ENCODE measurements around the gene LRP1B.

LRP1B gene

DNA sequence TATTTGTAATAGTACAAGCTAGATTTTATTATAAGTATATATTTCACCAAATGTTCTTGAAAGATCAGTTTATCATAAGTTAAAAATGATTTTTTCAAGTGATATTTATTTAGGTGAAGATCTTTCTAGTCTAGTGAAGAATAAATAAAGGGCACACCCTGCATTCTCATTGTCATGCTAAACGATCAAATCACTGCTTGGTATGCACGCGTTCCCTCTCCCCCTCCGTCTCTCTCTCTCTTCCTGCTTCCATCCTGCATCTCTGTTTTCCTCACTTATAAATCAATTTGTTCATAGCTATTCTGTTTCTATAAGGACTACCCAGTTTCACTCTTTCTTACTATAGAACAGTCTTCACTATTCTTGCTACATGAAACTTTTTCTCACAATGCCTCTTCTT lies 1067.4 kb downstream of the LRP1B start:
- no peak for DNase-seq

DNA sequence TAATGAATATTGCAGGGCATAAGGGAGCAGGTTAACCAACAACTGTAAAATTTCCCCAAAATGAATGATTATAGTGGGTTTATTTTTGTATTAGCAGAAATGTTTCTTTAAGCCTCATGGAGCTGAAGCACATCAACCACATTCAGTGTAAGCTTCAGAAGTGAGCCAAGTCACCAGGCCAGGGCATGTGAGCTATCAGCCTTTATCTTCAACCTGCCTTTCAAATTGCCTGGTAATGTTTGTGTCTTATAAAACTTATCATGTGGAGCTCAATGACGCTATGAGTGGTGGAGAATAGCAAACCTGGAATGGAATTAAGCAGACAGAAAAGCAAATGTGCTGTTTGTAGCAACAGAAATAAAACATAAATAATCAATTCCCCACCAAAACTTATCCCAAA lies 1068.4 kb downstream of the LRP1B start:
- no peak for DNase-seq

GRCh38 chr2:141062031-141062430 lies 1068.8 kb downstream of the LRP1B start:
- no peak for DNase-seq

GRCh38 chr2:141058556-141058955 lies 1072.3 kb downstream of the LRP1B start:
- DNase-seq = no peak

- no peak for DNase-seq
Measured at GRCh38 chr2:141055531-141055930, 1075.3 kb downstream of the LRP1B start.

GRCh38 chr2:141048951-141049350 lies 1081.9 kb downstream of the LRP1B start:
- DNase-seq = no peak

GRCh38 chr2:141041281-141041680 lies 1089.5 kb downstream of the LRP1B start:
- DNase-seq = no peak

DNA sequence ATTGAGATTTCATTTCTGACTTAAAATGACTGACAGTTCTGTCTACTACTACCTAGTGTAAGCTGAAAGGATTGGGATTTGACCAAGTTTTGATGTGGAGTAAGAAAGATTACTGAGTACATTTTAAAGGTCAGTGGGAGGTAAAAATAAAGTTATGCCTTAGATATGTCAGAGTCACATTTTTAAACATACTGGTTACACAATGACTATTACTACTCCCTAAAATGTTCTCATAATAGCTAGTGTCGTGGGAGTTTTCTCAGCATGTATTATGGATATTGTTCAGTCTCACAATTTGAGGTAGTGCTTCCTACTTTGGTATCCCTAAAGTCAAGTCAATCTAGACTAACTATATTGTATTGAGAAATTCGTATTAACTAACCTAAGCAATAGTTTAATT lies 1092.5 kb downstream of the LRP1B start:
- DNase-seq = no peak

DNA sequence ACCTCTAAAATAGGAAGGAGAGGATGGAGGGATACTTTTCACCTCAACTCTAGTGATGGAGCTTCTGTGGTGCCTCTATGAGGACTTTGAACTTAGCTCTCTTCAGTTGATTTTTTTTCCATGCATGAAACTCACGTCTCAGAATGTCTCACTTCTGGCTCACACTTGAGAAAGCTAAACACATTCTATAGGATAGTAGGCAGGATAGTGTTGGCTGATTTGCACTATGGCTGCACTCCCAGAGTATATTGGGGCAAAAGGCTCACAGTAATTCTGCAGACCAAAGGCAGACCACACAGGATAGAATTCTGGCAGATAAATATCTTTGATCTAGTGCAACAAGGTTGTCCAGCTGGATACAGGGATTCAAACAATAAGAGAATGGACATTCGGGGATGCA lies 1093.5 kb downstream of the LRP1B start:
- DNase-seq = no peak

DNA sequence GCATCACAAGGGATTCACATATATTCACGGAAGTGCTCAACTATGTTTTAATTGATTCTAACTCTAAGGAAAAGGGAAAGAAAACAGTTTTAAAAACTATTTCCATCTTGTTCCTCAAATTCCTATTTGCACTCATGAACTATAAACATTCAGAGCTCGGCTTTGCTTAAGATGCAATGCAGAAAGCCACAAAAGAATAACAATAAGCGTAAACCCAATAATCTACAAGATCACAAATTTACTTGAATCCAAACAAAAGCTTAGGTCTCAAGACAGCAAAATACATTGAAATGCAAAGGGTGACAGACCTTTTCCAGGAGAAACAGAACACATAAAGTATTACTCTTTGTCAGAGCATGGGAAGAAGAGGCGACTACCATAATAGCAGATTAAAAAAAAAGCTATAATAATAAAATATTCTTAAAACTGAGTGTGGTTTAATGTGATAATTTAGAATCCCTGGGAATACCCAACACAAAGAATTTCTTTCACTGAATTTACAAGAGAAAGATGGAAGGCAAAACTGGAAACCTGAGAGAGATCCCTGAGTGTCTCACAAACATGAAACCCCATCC lies 1094.9 kb downstream of the LRP1B start:
- no peak for DNase-seq

DNA sequence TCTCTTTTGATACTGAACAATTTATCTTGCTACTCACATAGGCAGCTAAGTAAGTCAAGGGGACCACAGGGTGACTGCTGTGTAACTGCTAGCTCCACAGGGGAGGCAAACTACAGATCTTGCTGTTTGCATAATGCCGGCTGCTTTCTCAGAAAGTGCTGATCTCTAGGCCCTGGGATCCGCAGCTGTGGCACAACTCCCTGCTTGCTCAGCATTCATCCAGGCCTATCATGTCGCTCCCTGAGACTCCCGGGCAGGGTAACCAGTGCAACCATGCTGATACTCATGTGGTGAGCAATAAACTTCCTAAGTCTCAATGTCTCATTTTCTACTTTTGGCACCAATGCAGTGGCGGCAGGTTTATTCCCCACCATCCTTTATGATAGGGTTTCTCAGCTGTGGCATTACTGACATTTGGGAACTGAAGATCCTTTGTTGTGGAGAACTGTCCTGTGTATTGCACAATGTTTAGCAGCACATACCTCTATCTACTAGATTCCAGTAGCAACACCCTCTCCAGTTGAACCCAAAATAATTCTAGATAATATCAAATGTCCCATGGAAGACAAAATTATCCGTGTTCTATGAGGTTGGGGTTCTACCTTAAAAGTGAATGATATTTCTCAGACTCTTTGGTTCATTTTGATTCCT lies 1101.3 kb downstream of the LRP1B start:
- no peak for DNase-seq

- DNase-seq = no peak
Measured at GRCh38 chr2:141027221-141027620, 1103.6 kb downstream of the LRP1B start.

- DNase-seq = no peak
Measured at GRCh38 chr2:141021611-141022010, 1109.2 kb downstream of the LRP1B start.

DNA sequence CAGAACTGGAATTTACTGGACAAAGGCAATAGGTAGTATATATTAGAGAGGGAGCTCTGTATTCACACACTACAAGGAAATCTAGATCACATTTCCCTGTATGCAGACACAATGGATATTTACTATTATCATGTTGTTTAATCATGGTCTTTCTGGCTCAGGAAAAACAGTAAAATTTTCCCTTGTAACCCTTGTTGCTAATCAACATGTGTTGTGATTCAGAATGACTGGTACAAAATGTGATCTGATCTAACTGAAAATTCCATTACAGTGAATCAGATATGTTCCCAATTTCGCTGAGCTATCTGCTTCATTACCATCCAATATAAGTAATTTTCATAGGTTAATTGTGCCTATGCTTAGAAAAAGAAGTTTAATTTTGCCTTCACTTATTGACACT lies 1109.7 kb downstream of the LRP1B start:
- no peak for DNase-seq

- no peak for DNase-seq
Measured at GRCh38 chr2:141020346-141020745, 1110.5 kb downstream of the LRP1B start.

- no peak for DNase-seq
Measured at GRCh38 chr2:141015341-141016047, 1115.3 kb downstream of the LRP1B start.

- no peak for DNase-seq
Measured at GRCh38 chr2:141003967-141004657, 1126.7 kb downstream of the LRP1B start.

- DNase-seq = no peak
Measured at GRCh38 chr2:141001750-141002149, 1129.1 kb downstream of the LRP1B start.

- no peak for DNase-seq
Measured at GRCh38 chr2:140998577-140998976, 1132.2 kb downstream of the LRP1B start.

DNA sequence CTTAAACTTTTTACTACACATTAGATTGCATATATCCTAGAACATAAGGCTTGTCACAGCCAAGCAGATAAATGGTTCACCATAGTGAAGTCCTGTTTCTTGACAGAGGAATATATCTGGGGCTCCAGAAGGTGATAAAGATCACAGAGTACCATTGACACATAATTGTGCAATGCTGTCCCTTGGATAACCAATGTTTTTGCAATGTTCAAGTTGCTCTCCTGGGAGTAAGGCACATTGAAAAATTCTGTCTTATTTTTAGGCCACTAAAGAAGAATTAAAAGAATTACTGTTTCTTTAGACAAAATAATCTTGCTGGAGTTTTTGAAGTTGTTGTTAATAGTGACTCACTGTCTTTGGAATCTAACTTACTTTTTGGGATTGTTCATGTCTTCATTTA lies 1132.8 kb downstream of the LRP1B start:
- no peak for DNase-seq

- DNase-seq = no peak
Measured at GRCh38 chr2:140994856-140995255, 1136.0 kb downstream of the LRP1B start.

DNA sequence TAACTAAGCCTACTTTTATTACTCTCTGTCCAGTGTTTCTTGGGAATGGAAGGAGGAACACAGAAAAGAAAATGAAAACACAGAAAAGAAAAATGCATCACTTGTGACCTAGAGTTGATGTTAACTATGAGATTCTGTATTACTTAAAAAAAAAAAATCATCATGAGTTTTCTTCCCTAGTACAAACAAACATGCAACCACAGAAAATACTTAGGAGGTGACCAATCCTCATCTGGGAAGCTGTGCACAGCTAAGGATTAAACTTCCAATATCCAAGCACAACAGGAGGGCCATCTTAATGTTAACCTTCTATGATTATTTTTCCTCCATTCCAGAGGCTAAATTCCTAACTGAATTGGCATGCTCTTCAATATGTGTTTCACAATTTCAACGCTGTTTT lies 1140.4 kb downstream of the LRP1B start:
- DNase-seq = no peak

DNA sequence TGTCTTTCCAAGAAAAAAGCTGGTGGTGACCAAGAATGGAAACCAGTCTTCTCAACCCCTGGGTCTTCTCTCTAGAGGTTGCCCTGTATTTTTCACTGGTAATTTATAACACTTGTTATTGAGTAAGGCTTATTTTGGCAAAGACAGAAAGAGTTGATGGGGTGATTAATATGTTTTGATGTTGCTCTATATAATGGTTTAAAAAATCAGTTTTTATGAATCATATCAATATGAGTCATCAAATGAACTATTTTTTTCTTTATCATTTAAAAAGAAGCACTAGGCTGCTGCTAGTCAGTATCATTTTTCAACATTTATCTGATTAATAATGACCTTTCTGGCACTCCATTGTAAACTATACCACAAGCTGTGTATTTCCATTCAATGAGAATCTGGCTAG lies 1142.2 kb downstream of the LRP1B start:
- DNase-seq = no peak

DNA sequence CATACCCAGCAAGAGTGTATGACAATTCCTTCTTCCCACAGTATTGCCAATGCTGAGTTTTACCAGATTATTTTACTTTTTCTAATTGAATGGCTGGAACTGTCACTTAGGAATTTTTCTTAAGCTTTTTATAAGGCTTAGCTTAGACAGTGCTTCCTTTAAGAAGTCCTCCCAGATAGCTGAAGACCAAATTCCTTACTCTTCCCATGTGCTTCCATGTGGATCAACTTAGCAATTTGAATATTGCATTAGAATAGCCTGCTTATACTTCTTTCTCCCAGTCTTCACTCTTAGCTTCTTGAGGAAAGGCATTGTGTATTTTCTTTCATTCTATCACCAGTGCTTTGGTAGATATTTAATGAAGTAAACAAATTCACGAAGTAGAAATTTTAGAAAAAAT lies 1144.4 kb downstream of the LRP1B start:
- DNase-seq = no peak
